K562 (cell line): ENCODE measurements around the gene CXCL12.

Experiments
- CCAR2 ChIP-seq: fragments of 200-400 bp; formaldehyde crosslinking; IDR thresholded peaks from 2 replicates; pipeline ENCODE4 v1.6.1; 2017; ENCODE audit warnings: mild to moderate bottlenecking, low read depth, low read length
- DPF2 ChIP-seq: fragments of 450-650 bp; IDR thresholded peaks from 2 replicates; pipeline ENCODE4 v1.6.1; 2016
- ELK1 ChIP-seq: sonication (generic); formaldehyde crosslinking; IDR thresholded peaks from 2 replicates; pipeline ENCODE4 v1.8.1; 2022; ENCODE audit warnings: missing genetic modification reagents
- TRIM24 ChIP-seq, 2 experiments: fragments of 450-650 bp; IDR thresholded peaks; 2 replicates each; pipeline ENCODE4 v1.6.1; 2016
- USF2 ChIP-seq: sonication (generic); formaldehyde crosslinking; IDR thresholded peaks from 2 replicates; pipeline ENCODE4 v1.5.0; 2020; ENCODE audit warnings: missing genetic modification reagents
- TF ChIP-seq, protein P1 (sequence below): IDR thresholded peaks from 3 replicates; pipeline ENCODE4 v1.6.1; 2011; ENCODE audit warnings: borderline replicate concordance, mild to moderate bottlenecking; ENCODE audit not compliant: insufficient read length, insufficient read depth

DNA sequence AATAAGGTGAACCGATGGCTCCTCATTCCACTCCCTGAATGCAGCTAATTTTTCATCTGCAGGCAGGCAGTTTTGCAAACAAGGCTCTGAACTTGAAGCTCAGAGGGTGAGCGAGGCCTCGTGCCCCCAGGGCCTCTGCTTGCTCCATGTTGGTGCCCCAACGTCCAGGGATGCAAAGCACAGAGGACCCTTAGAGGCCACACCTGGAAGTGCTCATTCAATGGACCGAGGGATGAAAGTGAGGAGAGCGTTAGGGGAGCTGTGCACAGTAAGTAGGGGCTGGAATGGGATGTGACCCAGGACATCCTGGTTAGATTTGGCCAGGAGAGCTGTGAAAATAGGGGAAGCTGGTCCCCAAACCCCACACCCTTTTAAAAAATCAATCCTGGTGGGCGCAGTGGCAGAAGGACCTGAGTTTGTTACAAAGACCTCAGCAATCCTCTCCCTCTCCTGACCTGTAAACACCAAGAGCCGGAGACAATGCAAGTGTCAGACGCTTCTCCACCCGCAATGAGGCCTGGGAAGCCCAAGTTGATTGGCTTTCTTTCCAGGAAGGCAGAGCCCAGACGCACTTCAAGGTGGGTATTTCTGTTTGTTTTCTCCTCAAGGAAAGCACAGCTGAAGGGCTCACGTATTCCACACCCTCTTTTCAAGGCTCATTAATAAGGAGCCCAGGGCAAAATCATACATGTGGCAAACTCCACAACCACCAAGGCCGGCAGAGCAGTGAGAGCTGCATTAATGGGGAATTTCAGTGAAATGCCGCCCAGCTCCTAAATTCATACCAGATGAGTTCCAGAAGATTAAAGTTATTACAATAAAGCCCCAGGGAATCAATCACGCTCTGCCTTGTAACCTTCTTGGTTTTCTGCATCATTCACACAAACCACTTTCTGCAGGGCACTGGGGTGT is 14.1 kb upstream of the CXCL12 start:
- TF ChIP-seq, protein P1, sequence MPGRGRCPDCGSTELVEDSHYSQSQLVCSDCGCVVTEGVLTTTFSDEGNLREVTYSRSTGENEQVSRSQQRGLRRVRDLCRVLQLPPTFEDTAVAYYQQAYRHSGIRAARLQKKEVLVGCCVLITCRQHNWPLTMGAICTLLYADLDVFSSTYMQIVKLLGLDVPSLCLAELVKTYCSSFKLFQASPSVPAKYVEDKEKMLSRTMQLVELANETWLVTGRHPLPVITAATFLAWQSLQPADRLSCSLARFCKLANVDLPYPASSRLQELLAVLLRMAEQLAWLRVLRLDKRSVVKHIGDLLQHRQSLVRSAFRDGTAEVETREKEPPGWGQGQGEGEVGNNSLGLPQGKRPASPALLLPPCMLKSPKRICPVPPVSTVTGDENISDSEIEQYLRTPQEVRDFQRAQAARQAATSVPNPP = no peak
- TF ChIP-seq CCAR2 = no peak
- no peak for TF ChIP-seq TRIM24 (IDR thresholded peaks at IDR 0.05)
- no peak for TF ChIP-seq USF2 (CRISPR knock-in tag)
- TF ChIP-seq ELK1 (CRISPR knock-in tag) = no peak
- TF ChIP-seq DPF2 = no peak
